Effector memory CD8-positive, alpha-beta T cell (primary cell): ENCODE data around the gene MIX23.

ENCODE experiments used
- ATAC-seq: fragments of 150-1000 bp; cut with Tn5 transposase; replicated peaks from 2 replicates; pipeline ENCODE4 v1.10.0; 2021; ENCODE audit warnings: mild to moderate bottlenecking, moderate library complexity
- DNase-seq, 3 experiments: peaks; one replicate each; pipeline ENCODE4 v3.0.0; 2021
- H3K27ac Mint-ChIP-seq, 2 donors: one replicate each; pipeline ENCODE4 v1.8.0; 2022; ENCODE audit warnings: mild to moderate bottlenecking in 2 of 2, mixed read lengths in 2 of 2, moderate library complexity in 2 of 2
- H3K27me3 Mint-ChIP-seq, 2 donors: one replicate each; pipeline ENCODE4 v1.8.0; 2022; ENCODE audit warnings: mixed read lengths in 2 of 2
- H3K36me3 Mint-ChIP-seq: one replicate; pipeline ENCODE4 v1.8.0; 2022; ENCODE audit warnings: mild to moderate bottlenecking, moderate library complexity, mixed read lengths; ENCODE audit not compliant: insufficient read depth
- H3K4me1 Mint-ChIP-seq, 2 donors: one replicate each; pipeline ENCODE4 v1.8.0; 2022; ENCODE audit warnings: low read depth in 2 of 2, mixed read lengths in 2 of 2
- H3K4me3 Mint-ChIP-seq, 2 donors: one replicate each; pipeline ENCODE4 v1.8.0; 2022; ENCODE audit warnings: mild to moderate bottlenecking in 2 of 2, mixed read lengths in 2 of 2, moderate library complexity in 2 of 2
- H3K9me3 Mint-ChIP-seq, 2 donors: one replicate each; pipeline ENCODE4 v1.8.0; 2022; ENCODE audit warnings: mixed read lengths in 2 of 2

MIX23 gene

GRCh38 chr3:122318620-122319019 is 64.4 kb downstream of the MIX23 start:
- ATAC-seq, result no peak
- Mint-ChIP-seq H3K4me1 (no peaks in the 10 kb centered on the region), H3K36me3 (no peaks in the 10 kb centered on the region), H3K4me3 (no peak overlapping the region), H3K27me3 (peaks cover 26 to 28% of the 10 kb centered on the region in 2 donors), H3K9me3 (peaks cover 0 to 4% of the 10 kb centered on the region in 2 donors), H3K27ac (no peak overlapping the region)
- no peak for DNase-seq

DNA sequence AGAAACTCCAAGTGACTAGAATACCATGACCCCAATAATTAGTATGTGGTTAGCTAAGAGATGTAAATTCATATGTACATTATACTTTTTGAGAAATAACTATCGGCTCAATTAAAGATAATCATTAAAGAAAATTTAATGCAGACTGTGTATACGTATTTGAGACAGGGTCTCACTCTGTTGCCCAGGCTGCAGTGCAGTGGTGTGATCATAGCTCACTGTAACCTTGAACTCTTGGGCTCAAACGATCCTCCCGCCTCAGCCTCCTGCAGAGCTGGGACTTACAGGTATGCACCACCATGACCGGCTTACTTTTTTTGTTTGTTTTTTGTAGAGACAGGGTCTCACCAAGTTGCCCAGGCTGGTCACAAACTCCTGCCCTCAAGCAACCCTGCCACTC is 66.7 kb downstream of the MIX23 start:
- no peak overlapping the region for H3K27ac Mint-ChIP-seq
- no peaks in the 10 kb centered on the region for H3K36me3 Mint-ChIP-seq
- DNase-seq (no peak), ATAC-seq (no peak)
- H3K4me3 Mint-ChIP-seq, result no peak overlapping the region
- H3K9me3 Mint-ChIP-seq, result peaks cover 0 to 4% of the 10 kb centered on the region in 2 donors
- H3K27me3 Mint-ChIP-seq, result peaks cover 26 to 28% of the 10 kb centered on the region in 2 donors
- peaks cover 0 to 5% of the 10 kb centered on the region in 2 donors for H3K4me1 Mint-ChIP-seq

DNA sequence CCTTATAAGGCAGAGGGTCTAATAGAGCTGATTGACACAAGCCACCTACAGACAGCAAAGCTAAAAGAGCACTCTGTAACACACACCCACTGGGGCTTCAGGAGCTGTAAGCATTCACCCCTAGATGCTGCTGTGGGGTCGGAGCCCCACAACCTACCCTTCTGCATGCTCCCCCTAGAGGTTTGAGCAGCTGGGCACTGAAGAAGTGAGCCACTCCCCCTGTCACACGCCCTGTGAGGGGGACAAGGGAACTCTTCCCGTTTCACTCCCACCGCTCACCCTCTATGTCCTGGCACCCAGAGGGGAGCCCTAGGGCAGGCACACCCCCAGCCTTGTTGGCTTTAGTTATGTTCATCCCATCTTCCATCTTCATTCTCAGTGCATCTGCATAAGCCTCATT is 67.4 kb downstream of the MIX23 start:
- H3K27ac Mint-ChIP-seq, result no peak overlapping the region
- ATAC-seq, result no peak
- peaks cover 0 to 5% of the 10 kb centered on the region in 2 donors for H3K4me1 Mint-ChIP-seq
- peaks cover 0 to 4% of the 10 kb centered on the region in 2 donors for H3K9me3 Mint-ChIP-seq
- H3K4me3 Mint-ChIP-seq, result no peak overlapping the region
- DNase-seq, result no peak
- peaks cover 26 to 28% of the 10 kb centered on the region in 2 donors for H3K27me3 Mint-ChIP-seq
- H3K36me3 Mint-ChIP-seq, result no peaks in the 10 kb centered on the region

DNA sequence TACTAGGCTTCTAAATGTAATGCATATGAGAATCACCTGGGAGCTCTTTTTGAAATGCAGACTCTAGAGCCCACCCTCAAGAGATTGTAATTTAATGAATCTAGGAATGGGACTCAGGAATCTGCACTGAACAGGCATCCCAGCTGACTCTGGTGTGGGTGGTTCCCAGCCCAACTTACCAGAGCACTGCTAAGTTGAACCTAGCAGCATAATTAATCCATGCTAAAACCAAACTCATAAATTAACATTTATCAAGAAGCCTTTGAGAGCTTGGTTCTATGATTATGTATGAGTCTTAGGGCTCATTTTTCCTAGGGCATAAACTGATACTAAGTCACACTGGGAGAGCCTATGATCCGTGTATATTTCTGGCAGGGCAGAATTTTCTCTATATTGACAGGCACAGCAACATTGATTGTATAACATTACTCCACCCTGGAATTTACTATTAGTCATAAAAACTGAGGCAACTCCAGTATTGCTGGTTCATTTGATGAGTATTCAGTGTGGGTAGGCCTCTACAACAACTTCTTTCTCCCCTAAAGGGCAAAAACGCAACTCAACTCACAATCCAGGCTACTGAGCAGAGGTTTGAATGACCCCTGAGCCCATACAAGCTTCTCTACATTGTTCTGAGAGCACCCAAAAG is 68.7 kb downstream of the MIX23 start:
- Mint-ChIP-seq H3K4me3 (no peak overlapping the region), H3K9me3 (peaks cover 0 to 4% of the 10 kb centered on the region in 2 donors), H3K27ac (no peak overlapping the region), H3K27me3 (peaks cover 26 to 28% of the 10 kb centered on the region in 2 donors), H3K4me1 (peaks cover 0 to 5% of the 10 kb centered on the region in 2 donors), H3K36me3 (no peaks in the 10 kb centered on the region)
- DNase-seq (no peak), ATAC-seq (no peak)

GRCh38 chr3:122313281-122313680 is 69.8 kb downstream of the MIX23 start:
- no peaks in the 10 kb centered on the region for H3K36me3 Mint-ChIP-seq
- DNase-seq (no peak), ATAC-seq (no peak)
- H3K27me3 Mint-ChIP-seq, result peaks cover 27 to 30% of the 10 kb centered on the region in 2 donors
- H3K4me1 Mint-ChIP-seq, result peaks cover 0 to 5% of the 10 kb centered on the region in 2 donors
- H3K27ac Mint-ChIP-seq, result no peak overlapping the region
- H3K9me3 Mint-ChIP-seq, result peaks cover 0 to 2% of the 10 kb centered on the region in 2 donors
- H3K4me3 Mint-ChIP-seq, result no peak overlapping the region

DNA sequence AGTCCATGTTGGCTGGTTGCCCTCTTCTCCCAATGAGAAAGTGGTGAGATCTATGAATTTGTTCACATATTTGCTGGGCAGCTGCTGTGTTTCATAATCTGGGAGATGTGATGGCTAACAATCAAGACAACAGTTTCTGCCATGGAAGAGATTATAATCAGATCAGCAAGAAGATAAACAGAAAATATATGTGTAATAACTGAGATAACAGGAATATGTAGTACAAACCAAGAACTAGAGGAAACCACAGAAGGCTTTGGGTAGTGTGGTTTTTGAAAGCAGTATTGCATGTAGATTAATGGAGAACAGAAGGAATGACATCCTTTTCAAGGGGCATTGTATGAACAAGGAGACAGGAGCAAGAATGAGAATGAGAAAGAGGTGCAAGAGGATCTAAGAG is 70.2 kb downstream of the MIX23 start:
- no peak overlapping the region for H3K27ac Mint-ChIP-seq
- no peaks in the 10 kb centered on the region for H3K9me3 Mint-ChIP-seq

GRCh38 chr3:122310361-122310760 is 72.7 kb downstream of the MIX23 start:
- peaks cover 0 to 5% of the 10 kb centered on the region in 2 donors for H3K4me1 Mint-ChIP-seq
- H3K36me3 Mint-ChIP-seq, result no peaks in the 10 kb centered on the region
- no peak for ATAC-seq
- H3K9me3 Mint-ChIP-seq, result no peaks in the 10 kb centered on the region
- DNase-seq, result no peak
- H3K4me3 Mint-ChIP-seq, result no peak overlapping the region
- H3K27ac Mint-ChIP-seq, result no peak overlapping the region
- H3K27me3 Mint-ChIP-seq, result peaks cover 8 to 10% of the 10 kb centered on the region in 2 donors

More for the DNA sequence above, 70.2 kb downstream of the MIX23 start:
- Mint-ChIP-seq H3K4me1 (peaks cover 0 to 5% of the 10 kb centered on the region in 2 donors), H3K4me3 (no peak overlapping the region), H3K36me3 (no peaks in the 10 kb centered on the region), H3K27me3 (peaks cover 23 to 25% of the 10 kb centered on the region in 2 donors)
- DNase-seq (no peak), ATAC-seq (no peak)
